LNCaP clone FGC (cell line): ENCODE data around the gene CCDC28A.

Experiments
- DNase-seq: peaks from one replicate; pipeline ENCODE4 v3.0.0-alpha.2; 2011; ENCODE audit warnings: low read depth
- H3K4me3 ChIP-seq: 2 replicates; pipeline ENCODE4 v1.5.1; 2011; ENCODE audit warnings: mild to moderate bottlenecking, low read depth, low read length, control low read depth
- TF ChIP-seq, protein P1 (sequence below): IDR thresholded peaks from 2 replicates; pipeline ENCODE4 v1.5.1; 2012; ENCODE audit warnings: mild to moderate bottlenecking; ENCODE audit not compliant: control insufficient read depth, insufficient read depth; ENCODE audit errors: extremely low read depth

CCDC28A gene

DNA sequence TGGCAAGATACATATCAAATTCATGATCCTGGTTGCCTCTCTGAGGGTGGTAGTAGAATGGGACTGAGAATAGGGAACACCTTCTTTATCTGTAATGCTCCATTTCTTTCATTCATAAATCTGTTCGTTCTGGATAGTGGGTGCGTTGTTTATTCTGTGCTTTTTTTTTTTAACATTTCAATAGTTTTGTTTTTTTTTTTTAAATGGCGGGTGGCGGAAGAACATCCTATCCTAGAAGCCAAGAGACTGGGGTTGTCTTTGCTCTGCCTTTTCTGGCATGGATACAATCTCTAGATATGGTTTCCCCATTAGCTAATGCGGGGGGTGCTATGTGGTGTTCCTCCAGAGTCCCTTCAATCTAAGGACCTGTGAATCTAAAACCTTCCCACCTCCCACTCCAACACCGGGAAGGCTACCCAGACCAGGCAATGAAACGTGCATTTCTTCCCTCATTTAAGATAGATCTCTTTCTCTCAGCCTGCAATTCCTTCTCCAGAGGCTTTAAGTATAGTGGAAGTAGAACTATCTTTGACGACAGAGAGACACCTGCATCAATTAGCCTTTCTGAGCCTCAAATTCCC is 883 bp upstream of the CCDC28A start:
- no peak for DNase-seq
- peak overlapping the region; percentile 89 for H3K4me3 ChIP-seq
- TF ChIP-seq, protein P1, sequence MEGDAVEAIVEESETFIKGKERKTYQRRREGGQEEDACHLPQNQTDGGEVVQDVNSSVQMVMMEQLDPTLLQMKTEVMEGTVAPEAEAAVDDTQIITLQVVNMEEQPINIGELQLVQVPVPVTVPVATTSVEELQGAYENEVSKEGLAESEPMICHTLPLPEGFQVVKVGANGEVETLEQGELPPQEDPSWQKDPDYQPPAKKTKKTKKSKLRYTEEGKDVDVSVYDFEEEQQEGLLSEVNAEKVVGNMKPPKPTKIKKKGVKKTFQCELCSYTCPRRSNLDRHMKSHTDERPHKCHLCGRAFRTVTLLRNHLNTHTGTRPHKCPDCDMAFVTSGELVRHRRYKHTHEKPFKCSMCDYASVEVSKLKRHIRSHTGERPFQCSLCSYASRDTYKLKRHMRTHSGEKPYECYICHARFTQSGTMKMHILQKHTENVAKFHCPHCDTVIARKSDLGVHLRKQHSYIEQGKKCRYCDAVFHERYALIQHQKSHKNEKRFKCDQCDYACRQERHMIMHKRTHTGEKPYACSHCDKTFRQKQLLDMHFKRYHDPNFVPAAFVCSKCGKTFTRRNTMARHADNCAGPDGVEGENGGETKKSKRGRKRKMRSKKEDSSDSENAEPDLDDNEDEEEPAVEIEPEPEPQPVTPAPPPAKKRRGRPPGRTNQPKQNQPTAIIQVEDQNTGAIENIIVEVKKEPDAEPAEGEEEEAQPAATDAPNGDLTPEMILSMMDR, result no peak

DNA sequence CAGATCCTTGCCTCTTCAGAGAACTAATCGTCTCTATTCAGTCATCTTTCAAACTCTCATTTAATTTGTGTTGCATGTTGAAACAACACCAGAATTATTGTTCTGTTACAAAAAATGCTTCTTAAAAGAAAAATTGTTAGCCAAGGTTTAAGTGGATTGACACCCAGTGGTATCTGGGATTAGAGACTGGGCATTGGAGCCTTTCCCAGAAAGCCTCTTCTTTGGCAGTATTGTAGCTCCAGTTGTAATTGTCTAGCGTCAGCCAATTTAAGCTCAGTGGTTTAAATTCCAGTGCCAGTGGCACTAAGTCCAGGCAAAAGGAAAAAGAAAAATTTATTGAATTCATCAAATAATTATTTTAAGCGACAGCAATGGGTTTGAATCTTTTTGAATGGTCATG is 801 bp downstream of the CCDC28A start:
- no peak for DNase-seq
- peak overlapping the region; percentile 89 for H3K4me3 ChIP-seq

DNA sequence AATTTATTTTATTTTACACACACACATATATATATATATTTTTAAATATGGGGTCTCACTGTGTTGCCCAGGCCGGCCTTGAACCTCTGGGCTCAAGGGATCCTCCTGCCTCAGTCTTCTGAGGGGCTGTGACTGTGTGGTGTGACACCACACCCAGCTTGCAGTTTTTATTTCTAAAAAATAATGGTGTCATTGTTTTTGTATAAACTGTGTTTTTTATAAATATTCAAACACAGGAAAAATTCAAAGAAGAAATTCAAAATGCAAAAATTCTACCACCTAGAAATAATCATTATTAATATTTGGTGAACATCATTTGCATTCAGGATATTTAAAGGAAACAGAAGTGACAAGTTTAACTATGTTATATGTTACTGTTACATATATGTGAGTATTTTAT is 3.1 kb downstream of the CCDC28A start:
- no peak overlapping the region for H3K4me3 ChIP-seq
- no peak for DNase-seq
- TF ChIP-seq, protein P1, result no peak

More for the DNA sequence above, 801 bp downstream of the CCDC28A start:
- TF ChIP-seq, protein P1, result no peak

DNA sequence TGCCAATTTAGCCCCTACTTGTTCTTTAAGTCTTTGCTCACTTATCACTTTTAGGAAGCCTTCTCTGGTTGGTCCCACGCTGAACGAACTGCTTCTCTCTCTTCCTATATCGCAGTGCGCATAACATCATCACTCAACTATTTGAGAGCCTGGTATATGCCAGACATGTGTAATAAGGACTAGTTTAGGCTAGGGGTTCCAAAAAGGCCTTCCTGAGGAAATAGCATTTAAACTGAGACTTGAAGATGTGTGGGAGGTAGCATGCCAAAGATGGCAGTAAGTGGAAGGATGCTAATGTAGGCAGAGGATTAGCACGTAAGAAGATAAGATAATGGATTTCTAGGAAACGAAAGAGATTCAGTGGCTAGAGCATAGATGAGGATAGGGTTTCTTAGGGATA is 4.8 kb downstream of the CCDC28A start:
- H3K4me3 ChIP-seq, result no peak overlapping the region
- DNase-seq, result no peak
- TF ChIP-seq, protein P1, result no peak

DNA sequence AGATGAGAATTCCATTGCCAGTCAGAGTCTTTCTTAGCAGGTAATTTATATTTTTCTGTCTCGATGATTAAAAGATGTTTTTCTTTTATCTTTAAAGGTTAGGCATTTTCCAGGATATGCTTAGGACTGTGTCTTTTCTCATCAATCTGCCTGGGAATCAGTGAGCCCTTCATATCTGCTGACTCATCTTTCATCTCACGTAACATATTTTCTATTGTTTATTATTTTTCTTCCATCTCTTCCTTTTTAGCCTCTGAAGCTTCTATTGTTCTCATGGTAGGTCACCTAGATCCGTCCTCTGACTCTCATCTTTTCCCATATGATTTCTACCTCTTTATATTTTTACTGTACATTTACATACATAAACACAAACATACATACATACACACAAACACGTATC is 8.7 kb downstream of the CCDC28A start:
- TF ChIP-seq, protein P1, result no peak
- no peak overlapping the region for H3K4me3 ChIP-seq
- no peak for DNase-seq

DNA sequence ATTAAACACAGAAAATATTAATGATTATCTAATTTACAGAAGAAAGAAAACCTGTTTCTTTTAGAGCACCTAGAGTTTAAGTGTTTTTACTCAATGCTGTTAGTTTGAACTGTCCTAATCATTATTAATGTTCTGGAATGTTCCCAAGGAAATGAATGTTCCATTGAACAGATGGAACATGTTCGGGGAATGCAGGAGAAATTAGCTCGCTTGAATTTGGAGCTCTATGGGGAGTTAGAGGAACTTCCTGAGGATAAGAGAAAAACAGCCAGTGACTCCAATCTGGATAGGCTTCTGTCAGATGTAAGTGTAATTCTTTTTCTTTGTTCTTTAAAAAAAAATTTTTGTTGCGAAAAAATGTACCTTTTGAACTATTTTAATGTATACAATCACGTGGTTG is 11.5 kb downstream of the CCDC28A start:
- H3K4me3 ChIP-seq, result no peak overlapping the region
- DNase-seq, result no peak
- TF ChIP-seq, protein P1, result no peak

- H3K4me3 ChIP-seq, result no peak overlapping the region
- DNase-seq, result peak; percentile 30
- TF ChIP-seq, protein P1, result no peak
Measured at GRCh38 chr6:138785980-138786379, 12.4 kb downstream of the CCDC28A start.
